Memory B cell (primary cell): ENCODE results near the gene DCBLD1.

Source experiments
- ATAC-seq: fragments of 150-1000 bp; cut with Tn5 transposase; 2 replicates; pipeline ENCODE4 v1.10.0; 2021; ENCODE audit warnings: low read depth, mild to moderate bottlenecking, moderate library complexity
- DNase-seq, 2 donors: peaks; one replicate each; pipeline ENCODE4 v3.0.0; 2022; ENCODE audit warnings: low spot score in 2 of 2
- H3K27ac Mint-ChIP-seq: one replicate; pipeline ENCODE4 v1.8.0; 2022; ENCODE audit warnings: mild to moderate bottlenecking, moderate library complexity, mixed read lengths
- H3K27me3 Mint-ChIP-seq: one replicate; pipeline ENCODE4 v1.8.0; 2022; ENCODE audit warnings: mixed read lengths
- H3K36me3 Mint-ChIP-seq: one replicate; pipeline ENCODE4 v1.8.0; 2022; ENCODE audit warnings: mild to moderate bottlenecking, mixed read lengths
- H3K4me1 Mint-ChIP-seq: one replicate; pipeline ENCODE4 v1.8.0; 2022; ENCODE audit warnings: mixed read lengths
- H3K4me3 Mint-ChIP-seq: one replicate; pipeline ENCODE4 v1.8.0; 2022; ENCODE audit warnings: mild to moderate bottlenecking, moderate library complexity, mixed read lengths
- H3K9me3 Mint-ChIP-seq: one replicate; pipeline ENCODE4 v1.8.0; 2022; ENCODE audit warnings: mixed read lengths

DCBLD1 gene

DNA sequence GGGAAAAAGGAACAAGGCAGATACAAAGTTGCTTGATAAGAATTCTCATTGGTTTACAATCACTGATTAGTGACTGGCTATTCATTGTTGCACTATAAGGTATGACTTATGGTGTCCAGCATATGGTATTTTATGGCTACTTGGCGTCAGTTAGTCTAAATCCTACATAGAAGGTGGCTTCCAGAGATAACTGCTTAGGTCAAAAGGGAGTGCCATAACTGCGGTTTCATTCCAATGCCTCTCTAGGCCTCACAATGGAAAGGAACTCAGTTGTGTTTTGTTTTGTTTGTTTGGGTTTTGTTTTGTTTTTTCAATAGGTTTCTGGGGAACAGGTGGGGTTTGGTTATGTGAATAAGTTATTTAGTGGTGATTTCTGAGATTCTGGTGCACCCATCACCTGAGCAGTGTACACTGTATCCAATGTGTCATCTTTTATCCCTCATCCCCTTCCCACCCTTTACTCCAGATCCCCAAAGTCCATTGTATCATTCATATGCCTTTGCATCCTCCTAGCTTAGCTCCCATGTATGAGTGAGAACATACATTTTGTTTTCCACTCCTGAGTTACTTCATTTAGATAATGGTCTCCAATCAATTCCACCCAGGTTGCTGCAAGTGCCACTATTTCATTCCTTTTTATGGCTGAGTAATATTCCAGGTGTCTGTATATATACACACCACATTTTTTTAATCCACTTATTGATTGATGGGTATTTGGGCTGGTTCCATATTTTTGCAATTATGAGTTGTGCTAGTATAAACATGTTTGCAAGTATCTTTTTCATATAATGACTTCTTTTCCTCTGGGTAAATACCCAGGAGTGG lies 112.8 kb downstream of the DCBLD1 start:
- Mint-ChIP-seq H3K27me3 (no peaks in the 10 kb centered on the region), H3K36me3 (peaks cover 12% of the 10 kb centered on the region), H3K9me3 (no peaks in the 10 kb centered on the region), H3K27ac (no peak overlapping the region), H3K4me3 (no peak overlapping the region), H3K4me1 (peaks cover 17% of the 10 kb centered on the region)
- ATAC-seq (no peak), DNase-seq (no peak)

DNA sequence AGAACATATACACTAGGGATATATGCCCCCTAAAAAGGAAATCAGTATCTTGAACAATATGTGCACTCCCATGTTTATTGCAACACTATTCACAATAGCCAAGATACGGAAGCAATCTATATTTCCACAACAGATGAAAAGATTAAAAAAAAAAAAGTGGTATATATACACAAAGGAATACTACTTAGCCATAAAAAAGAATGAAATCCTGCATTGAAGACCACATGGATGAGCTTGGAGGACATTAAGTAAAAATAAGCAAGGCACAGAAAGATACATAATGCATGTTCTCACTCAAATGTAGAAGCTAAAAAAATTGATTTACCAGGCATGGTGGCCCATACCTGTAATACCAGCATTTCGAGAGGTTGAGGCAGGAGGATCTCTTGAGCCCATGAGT lies 115.3 kb downstream of the DCBLD1 start:
- Mint-ChIP-seq H3K4me1 (peaks cover 21% of the 10 kb centered on the region), H3K36me3 (peaks cover 7% of the 10 kb centered on the region), H3K27me3 (no peaks in the 10 kb centered on the region), H3K27ac (no peak overlapping the region), H3K4me3 (no peak overlapping the region), H3K9me3 (no peaks in the 10 kb centered on the region)
- no peak for ATAC-seq
- DNase-seq, result no peak
